HepG2 (cell line): ENCODE results near the gene KLF12. TPM values are rescaled to one million over a fixed set of nuclear protein-coding genes. Genes with fewer than 3 reads are reported as not detected.
A peak's percentile ranks its signal among the peaks of the same experiment; 100 is the strongest.

Source experiments
- EP300 ChIP-seq, 3 experiments: sonication (generic) in 1 of 3; formaldehyde crosslinking in 1 of 3; IDR thresholded peaks; 2 replicates each; pipeline versions ENCODE4 v1.5.1 to v1.6.1; 2011 to 2020; ENCODE audit warnings: low read depth in 2 of 3, low read length in 2 of 3, borderline replicate concordance in 1 of 3, improper control_type of control experiment in 1 of 3, mild to moderate bottlenecking in 1 of 3, missing genetic modification reagents in 1 of 3, moderate library complexity in 1 of 3
- FOXC1 ChIP-seq: sonication (generic); formaldehyde crosslinking; IDR thresholded peaks from 2 replicates; pipeline ENCODE4 v1.8.0; 2022; ENCODE audit warnings: mild to moderate bottlenecking, missing genetic modification reagents, borderline replicate concordance
- STAG1 ChIP-seq: sonication (generic); formaldehyde crosslinking; IDR thresholded peaks from 2 replicates; pipeline ENCODE4 v1.4.0; 2020; ENCODE audit warnings: missing genetic modification reagents
- ZBTB7A ChIP-seq: sonication (generic); formaldehyde crosslinking; IDR thresholded peaks from 2 replicates; pipeline ENCODE4 v1.8.0; 2022; ENCODE audit warnings: mild to moderate bottlenecking, missing genetic modification reagents
- ZNF766 ChIP-seq: sonication (generic); formaldehyde crosslinking; IDR thresholded peaks from 2 replicates; pipeline ENCODE4 v1.5.0; 2020; ENCODE audit warnings: missing genetic modification reagents, borderline replicate concordance
- polyA plus RNA-seq, 8 experiments: library from polyadenylated mRNA; depleted of rRNA in 3 of 8; stranded (reverse) in 7 of 8; unstranded in 1 of 8; fragments of >200 nt; fragmentation: Illumina TruSeq in 4 of 8; extraction: Trizol in 4 of 8; gene quantifications; 2 replicates each; pipeline versions ENCODE4 v1.2.1 to v1.2.3, GENCODE V29; 2011 to 2016; ENCODE audit warnings: low read depth in 4 of 8, missing spikeins in 1 of 8, mixed read lengths in 1 of 8; ENCODE audit not compliant: insufficient read depth in 1 of 8
- total RNA-seq, 5 experiments: library from RNA; depleted of rRNA; stranded (reverse); fragments of >200 nt; fragmentation: Illumina TruSeq; extraction: Trizol; gene quantifications; 2 replicates each; pipeline ENCODE4 v1.2.3, GENCODE V29; 2016; ENCODE audit warnings: low read depth in 1 of 5
- TF ChIP-seq, protein P1 (sequence below): sonication (generic); formaldehyde crosslinking; IDR thresholded peaks from 2 replicates; pipeline ENCODE4 v1.4.0; 2020; ENCODE audit warnings: mild to moderate bottlenecking, missing genetic modification reagents

The KLF12 gene
- total and polyA plus RNA-seq, 2 of the 13 experiments (the other 11 are each of a cell fraction or from before 2014, with no cell fraction given): 0.66 to 1.5 TPM

DNA sequence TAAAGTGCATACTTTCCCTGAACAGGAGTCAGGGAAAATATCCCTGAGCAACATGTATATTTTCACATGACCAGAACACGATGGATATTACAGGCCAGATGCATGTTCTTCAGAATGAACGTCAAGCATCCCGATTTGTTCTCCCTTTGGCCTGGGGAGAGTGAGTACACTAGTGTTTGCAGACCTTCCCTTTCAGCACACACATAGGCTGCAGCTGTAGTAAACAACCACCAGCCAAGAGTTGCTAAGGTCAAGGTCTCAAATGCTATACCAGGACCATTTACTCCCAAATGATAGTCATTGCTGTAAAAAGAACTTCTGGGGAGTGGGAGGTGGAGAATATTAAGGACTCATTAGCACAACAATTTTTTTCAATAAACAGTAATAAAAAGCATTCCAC is 3.0 kb downstream of the KLF12 start (continued):
- no peak for TF ChIP-seq ZBTB7A (CRISPR knock-in tag)
- 0 out of 2 replicates have a peak, but pooled peaks have one; percentile 7 for TF ChIP-seq STAG1 (CRISPR knock-in tag)
- no peak for TF ChIP-seq ZNF766
- TF ChIP-seq, protein P1, sequence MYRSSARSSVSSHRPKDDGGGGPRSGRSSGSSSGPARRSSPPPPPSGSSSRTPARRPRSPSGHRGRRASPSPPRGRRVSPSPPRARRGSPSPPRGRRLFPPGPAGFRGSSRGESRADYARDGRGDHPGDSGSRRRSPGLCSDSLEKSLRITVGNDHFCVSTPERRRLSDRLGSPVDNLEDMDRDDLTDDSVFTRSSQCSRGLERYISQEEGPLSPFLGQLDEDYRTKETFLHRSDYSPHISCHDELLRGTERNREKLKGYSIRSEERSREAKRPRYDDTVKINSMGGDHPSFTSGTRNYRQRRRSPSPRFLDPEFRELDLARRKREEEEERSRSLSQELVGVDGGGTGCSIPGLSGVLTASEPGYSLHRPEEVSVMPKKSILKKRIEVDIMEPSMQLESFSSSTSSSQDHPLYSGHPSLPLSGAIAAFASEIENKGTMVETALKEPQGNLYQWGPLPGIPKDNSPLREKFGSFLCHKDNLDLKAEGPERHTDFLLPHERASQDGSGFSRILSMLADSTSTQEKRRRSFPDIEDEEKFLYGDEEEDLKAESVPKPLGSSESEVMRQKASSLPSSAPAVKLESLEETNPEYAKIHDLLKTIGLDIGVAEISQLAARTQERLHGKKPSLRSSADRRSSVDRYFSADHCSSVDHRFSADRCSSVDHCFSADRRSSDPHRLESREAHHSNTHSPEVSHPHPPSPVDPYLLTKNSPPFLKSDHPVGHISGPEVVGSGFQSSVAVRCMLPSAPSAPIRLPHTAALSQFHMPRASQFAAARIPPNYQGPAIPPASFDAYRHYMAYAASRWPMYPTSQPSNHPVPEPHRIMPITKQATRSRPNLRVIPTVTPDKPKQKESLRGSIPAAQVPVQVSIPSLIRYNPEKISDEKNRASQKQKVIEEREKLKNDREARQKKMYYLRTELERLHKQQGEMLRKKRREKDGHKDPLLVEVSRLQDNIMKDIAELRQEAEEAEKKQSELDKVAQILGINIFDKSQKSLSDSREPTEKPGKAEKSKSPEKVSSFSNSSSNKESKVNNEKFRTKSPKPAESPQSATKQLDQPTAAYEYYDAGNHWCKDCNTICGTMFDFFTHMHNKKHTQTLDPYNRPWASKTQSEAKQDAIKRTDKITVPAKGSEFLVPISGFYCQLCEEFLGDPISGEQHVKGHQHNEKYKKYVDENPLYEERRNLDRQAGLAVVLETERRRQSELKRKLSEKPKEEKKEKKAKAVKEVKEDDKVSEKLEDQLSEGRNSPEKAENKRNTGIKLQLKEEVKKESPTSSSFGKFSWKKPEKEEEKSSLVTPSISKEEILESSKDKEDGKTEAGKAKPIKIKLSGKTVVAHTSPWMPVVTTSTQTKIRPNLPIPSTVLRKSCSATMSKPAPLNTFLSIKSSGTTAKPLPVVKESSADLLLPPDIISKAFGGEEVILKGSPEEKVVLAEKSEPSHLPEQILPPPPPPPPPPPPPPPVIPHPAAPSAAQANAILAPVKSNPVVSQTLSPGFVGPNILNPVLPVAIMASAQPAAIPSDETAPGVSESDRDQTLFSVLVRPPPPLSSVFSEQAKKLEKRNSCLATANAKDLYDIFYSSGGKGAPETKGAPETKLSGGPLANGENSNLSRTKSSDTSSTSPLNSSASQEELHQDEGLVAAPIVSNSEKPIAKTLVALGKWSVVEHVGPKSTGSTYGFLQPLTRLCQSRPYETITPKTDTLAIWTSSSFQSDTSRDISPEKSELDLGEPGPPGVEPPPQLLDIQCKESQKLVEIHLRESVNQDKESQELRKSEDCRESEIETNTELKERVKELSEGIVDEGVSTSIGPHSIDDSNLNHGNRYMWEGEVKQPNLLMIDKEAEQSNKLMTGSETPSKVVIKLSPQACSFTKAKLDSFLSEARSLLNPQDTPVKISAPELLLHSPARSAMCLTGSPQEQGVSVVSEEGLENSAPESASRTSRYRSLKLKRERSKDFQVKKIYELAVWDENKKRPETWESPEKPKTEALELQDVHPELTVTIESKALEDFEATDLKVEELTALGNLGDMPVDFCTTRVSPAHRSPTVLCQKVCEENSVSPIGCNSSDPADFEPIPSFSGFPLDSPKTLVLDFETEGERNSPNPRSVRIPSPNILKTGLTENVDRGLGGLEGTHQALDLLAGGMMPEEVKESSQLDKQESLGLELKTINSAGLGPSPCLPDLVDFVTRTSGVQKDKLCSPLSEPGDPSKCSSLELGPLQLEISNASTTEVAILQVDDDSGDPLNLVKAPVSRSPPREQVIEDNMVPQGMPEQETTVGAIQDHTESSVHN: no peak
- TF ChIP-seq EP300 (IDR thresholded peaks at IDR 0.05; ENCODE audit: low read depth in 2 of 2, low read length in 2 of 2): peak in 1 of 2 experiments; percentile 41; a peak in 1 of 4 replicates
- no peak for TF ChIP-seq EP300 (CRISPR knock-in tag; IDR thresholded peaks at IDR 0.05; ENCODE audit: borderline replicate concordance)
- TF ChIP-seq FOXC1 (CRISPR knock-in tag): no peak
